ENCODE measurements around the gene MTMR2. TPM values are rescaled to one million over a fixed set of nuclear protein-coding genes. Genes with fewer than 3 reads are reported as not detected.

MTMR2 gene
- total RNA-seq, 1 experiment from 2014 or later: 29.1 TPM

DNA sequence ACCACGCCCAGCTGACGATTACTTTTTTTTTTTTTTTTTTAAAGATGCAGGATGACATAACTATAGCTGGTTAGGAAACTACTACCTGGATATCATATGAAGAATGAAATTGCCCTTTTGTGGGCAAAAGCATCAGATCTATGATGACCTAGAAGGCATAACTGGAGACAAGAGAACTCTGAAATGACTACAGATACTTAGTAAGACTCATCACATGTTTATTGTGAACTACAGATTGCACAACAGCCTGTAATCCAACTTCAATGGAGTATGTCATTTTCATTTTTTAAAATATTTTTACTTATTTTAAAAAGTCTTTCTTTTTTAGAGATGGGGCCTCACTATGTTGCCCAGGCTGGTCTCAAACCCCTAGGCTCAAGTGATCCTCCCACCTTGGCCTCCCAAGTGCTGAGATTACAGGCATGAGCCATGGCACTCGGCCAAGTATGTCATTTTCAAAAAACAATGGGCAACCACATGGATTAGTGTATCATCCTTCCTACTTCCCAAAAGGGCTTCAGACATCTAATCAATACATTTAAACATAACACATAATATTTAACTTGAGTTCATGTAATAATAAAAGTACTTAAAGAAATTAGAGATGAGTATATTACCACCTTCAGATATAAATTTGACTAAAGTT, 3.3 kb downstream of the MTMR2 start:
- ChIA-PET RAD21 (ENCODE audit: low non-redundant PET in 1 of 2, low total read pairs in 2 of 2, uncharacterized antibody in 2 of 2, unreplicated experiment in 2 of 2) (no interaction called here), CTCF (no interaction called here), POLR2A (no interaction called here)
- Histone ChIP-seq H4K20me1 (ENCODE audit: insufficient read depth) (no peaks in the 10 kb centered on the region), H3K36me3 (ENCODE audit: control insufficient read depth in 1 of 2, insufficient read depth in 2 of 2, low read length in 2 of 2) (no peaks in the 10 kb centered on the region; a peak in 1 of 4 replicates), H3K4me2 (ENCODE audit: low read length) (no peak overlapping the region), H3K9me3 (ENCODE audit: control insufficient read depth in 1 of 2, insufficient read depth in 1 of 2, low read depth in 1 of 2, low read length in 2 of 2) (no peaks in the 10 kb centered on the region), H3K27me3 (ENCODE audit: insufficient read depth, low read length) (no peaks in the 10 kb centered on the region), H2AFZ (ENCODE audit: low read depth, low read length, poor library complexity, severe bottlenecking) (no peak overlapping the region), H3K4me1 (ENCODE audit: control insufficient read depth in 1 of 2, insufficient read depth in 2 of 2, low read length in 2 of 2) (peaks cover 6 to 14% of the 10 kb centered on the region in 2 experiments), H3K4me3 (replicated peaks in 1 of 2; ENCODE audit: low read depth in 1 of 2, low read length in 2 of 2) (no peak overlapping the region), H3K27ac (ENCODE audit: low read depth, low read length) (no peak overlapping the region), H3K9ac (ENCODE audit: low read length) (no peak overlapping the region), H3K9me2 (ENCODE audit: insufficient read depth) (no peaks in the 10 kb centered on the region), H3K79me2 (ENCODE audit: insufficient read depth, low read length) (peaks cover 89% of the 10 kb centered on the region)
- no peak for DNase-seq (ENCODE audit: low read depth, low spot score)
- intact Hi-C loops (cut with micrococcal nuclease): loop anchor here (5.0 to 10.0 kb wide), 2 partner anchors 472 to 766 kb away; partner anchors contain the start of gene JRKL
- BruUV-seq (replicated peaks): no TSS peak
- no peak for TF ChIP-seq EZH2phosphoT487 (IDR thresholded peaks at IDR 0.05; ENCODE audit: borderline replicate concordance)
- TF ChIP-seq ELF1 (IDR thresholded peaks at IDR 0.05; ENCODE audit: borderline replicate concordance, low read depth): no peak
- TF ChIP-seq, protein P1, sequence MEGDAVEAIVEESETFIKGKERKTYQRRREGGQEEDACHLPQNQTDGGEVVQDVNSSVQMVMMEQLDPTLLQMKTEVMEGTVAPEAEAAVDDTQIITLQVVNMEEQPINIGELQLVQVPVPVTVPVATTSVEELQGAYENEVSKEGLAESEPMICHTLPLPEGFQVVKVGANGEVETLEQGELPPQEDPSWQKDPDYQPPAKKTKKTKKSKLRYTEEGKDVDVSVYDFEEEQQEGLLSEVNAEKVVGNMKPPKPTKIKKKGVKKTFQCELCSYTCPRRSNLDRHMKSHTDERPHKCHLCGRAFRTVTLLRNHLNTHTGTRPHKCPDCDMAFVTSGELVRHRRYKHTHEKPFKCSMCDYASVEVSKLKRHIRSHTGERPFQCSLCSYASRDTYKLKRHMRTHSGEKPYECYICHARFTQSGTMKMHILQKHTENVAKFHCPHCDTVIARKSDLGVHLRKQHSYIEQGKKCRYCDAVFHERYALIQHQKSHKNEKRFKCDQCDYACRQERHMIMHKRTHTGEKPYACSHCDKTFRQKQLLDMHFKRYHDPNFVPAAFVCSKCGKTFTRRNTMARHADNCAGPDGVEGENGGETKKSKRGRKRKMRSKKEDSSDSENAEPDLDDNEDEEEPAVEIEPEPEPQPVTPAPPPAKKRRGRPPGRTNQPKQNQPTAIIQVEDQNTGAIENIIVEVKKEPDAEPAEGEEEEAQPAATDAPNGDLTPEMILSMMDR (IDR thresholded peaks at IDR 0.05 in 2 of 3, conservative IDR thresholded peaks at IDR 0.05 in 1 of 3; ENCODE audit: borderline replicate concordance in 1 of 3, insufficient read depth in 1 of 3, low read depth in 2 of 3, low read length in 2 of 3): no peak
- no peak for TF ChIP-seq SIN3A (IDR thresholded peaks at IDR 0.05; ENCODE audit: low read depth)
- no peak for TF ChIP-seq FOSL1 (IDR thresholded peaks at IDR 0.05; ENCODE audit: low read depth)
- TF ChIP-seq ZNF274 (IDR thresholded peaks at IDR 0.05; ENCODE audit: low read depth, low read length): no peak
- no peak for ATAC-seq

DNA sequence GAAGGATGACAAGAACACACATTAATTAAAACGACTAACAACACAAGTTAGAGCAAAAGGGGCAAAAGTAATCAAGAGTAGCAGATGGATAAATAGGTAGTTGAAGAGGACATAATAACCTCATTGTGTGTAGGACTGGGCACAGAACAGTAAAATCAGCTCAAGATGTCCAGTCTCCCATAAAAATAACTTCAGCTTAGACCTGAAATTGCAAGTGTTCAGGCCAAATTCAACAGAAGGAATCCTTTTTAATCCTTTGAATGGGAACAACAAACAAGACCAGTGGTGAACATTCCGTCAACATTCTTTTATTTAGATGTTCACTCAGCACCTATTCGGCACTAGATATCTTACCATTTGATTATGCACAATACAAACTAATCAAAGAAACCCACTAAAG, 4.4 kb downstream of the MTMR2 start:
- no peaks in the 10 kb centered on the region for H4K20me1 ChIP-seq (ENCODE audit: insufficient read depth)
- no peak overlapping the region for H2AFZ ChIP-seq (ENCODE audit: low read depth, low read length, poor library complexity, severe bottlenecking)
- no peak for ATAC-seq
- no peak for DNase-seq (ENCODE audit: low read depth, low spot score)
- no TSS peak for BruUV-seq (replicated peaks)
- ChIA-PET CTCF (no interaction called here), RAD21 (ENCODE audit: low non-redundant PET in 1 of 2, low total read pairs in 2 of 2, uncharacterized antibody in 2 of 2, unreplicated experiment in 2 of 2) (no interaction called here), POLR2A (no interaction called here)
- H3K4me3 ChIP-seq (replicated peaks in 1 of 2; ENCODE audit: low read depth in 1 of 2, low read length in 2 of 2): no peak overlapping the region
- no peak overlapping the region for H3K9ac ChIP-seq (ENCODE audit: low read length)
- no peak overlapping the region for H3K4me2 ChIP-seq (ENCODE audit: low read length)
- H3K36me3 ChIP-seq (ENCODE audit: control insufficient read depth in 1 of 2, insufficient read depth in 2 of 2, low read length in 2 of 2): no peaks in the 10 kb centered on the region; a peak in 1 of 4 replicates
- peaks cover 0 to 5% of the 10 kb centered on the region in 2 experiments; a peak in 1 of 4 replicates for H3K4me1 ChIP-seq (ENCODE audit: control insufficient read depth in 1 of 2, insufficient read depth in 2 of 2, low read length in 2 of 2)
- intact Hi-C loops (cut with micrococcal nuclease): no loop called here
- H3K79me2 ChIP-seq (ENCODE audit: insufficient read depth, low read length): peaks cover 88% of the 10 kb centered on the region
- H3K27ac ChIP-seq (ENCODE audit: low read depth, low read length): no peak overlapping the region
- TF ChIP-seq YY1 (IDR thresholded peaks at IDR 0.05; ENCODE audit: extremely low read depth, insufficient replicate concordance, low read depth, low read length): no peak
- TF ChIP-seq FOSL1 (IDR thresholded peaks at IDR 0.05; ENCODE audit: low read depth): no peak
- TF ChIP-seq, protein P2, sequence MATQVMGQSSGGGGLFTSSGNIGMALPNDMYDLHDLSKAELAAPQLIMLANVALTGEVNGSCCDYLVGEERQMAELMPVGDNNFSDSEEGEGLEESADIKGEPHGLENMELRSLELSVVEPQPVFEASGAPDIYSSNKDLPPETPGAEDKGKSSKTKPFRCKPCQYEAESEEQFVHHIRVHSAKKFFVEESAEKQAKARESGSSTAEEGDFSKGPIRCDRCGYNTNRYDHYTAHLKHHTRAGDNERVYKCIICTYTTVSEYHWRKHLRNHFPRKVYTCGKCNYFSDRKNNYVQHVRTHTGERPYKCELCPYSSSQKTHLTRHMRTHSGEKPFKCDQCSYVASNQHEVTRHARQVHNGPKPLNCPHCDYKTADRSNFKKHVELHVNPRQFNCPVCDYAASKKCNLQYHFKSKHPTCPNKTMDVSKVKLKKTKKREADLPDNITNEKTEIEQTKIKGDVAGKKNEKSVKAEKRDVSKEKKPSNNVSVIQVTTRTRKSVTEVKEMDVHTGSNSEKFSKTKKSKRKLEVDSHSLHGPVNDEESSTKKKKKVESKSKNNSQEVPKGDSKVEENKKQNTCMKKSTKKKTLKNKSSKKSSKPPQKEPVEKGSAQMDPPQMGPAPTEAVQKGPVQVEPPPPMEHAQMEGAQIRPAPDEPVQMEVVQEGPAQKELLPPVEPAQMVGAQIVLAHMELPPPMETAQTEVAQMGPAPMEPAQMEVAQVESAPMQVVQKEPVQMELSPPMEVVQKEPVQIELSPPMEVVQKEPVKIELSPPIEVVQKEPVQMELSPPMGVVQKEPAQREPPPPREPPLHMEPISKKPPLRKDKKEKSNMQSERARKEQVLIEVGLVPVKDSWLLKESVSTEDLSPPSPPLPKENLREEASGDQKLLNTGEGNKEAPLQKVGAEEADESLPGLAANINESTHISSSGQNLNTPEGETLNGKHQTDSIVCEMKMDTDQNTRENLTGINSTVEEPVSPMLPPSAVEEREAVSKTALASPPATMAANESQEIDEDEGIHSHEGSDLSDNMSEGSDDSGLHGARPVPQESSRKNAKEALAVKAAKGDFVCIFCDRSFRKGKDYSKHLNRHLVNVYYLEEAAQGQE (IDR thresholded peaks at IDR 0.05; ENCODE audit: low read depth): no peak
- no peaks in the 10 kb centered on the region for H3K9me3 ChIP-seq (ENCODE audit: control insufficient read depth in 1 of 2, insufficient read depth in 1 of 2, low read depth in 1 of 2, low read length in 2 of 2)
- no peaks in the 10 kb centered on the region for H3K9me2 ChIP-seq (ENCODE audit: insufficient read depth)
- no peaks in the 10 kb centered on the region for H3K27me3 ChIP-seq (ENCODE audit: insufficient read depth, low read length)
